Mucosa of rectum (tissue), 2 donors: ENCODE results near the gene ABHD17A.

ENCODE experiments used
- H3K27ac ChIP-seq, 2 donors: one replicate each; pipeline ENCODE4 v1.7.0; 2013; ENCODE audit warnings: inconsistent platforms in 2 of 2, low read depth in 2 of 2, low read length in 2 of 2
- H3K27me3 ChIP-seq, 2 donors: one replicate each; pipeline ENCODE4 v1.7.0; 2013; ENCODE audit warnings: low read length in 2 of 2; ENCODE audit not compliant: control insufficient read depth in 2 of 2, insufficient read depth in 2 of 2
- H3K36me3 ChIP-seq, 2 donors: one replicate each; pipeline ENCODE4 v1.7.0; 2013; ENCODE audit warnings: low read length in 2 of 2; ENCODE audit not compliant: control insufficient read depth in 2 of 2, insufficient read depth in 2 of 2
- H3K4me1 ChIP-seq, 2 donors: one replicate each; pipeline ENCODE4 v1.7.0; 2013; ENCODE audit warnings: low read length in 2 of 2, mild to moderate bottlenecking in 1 of 2; ENCODE audit not compliant: control insufficient read depth in 2 of 2, insufficient read depth in 2 of 2
- H3K4me3 ChIP-seq, 2 donors: one replicate each; pipeline ENCODE4 v1.7.0; 2013; ENCODE audit warnings: low read length in 2 of 2
- H3K9ac ChIP-seq, 2 donors: one replicate each; pipeline ENCODE4 v1.7.0; 2013; ENCODE audit warnings: low read length in 2 of 2, low read depth in 1 of 2, mild to moderate bottlenecking in 1 of 2
- H3K9me3 ChIP-seq, 2 donors: one replicate each; pipeline ENCODE4 v1.7.0; 2013; ENCODE audit warnings: low read length in 2 of 2; ENCODE audit not compliant: control insufficient read depth in 2 of 2
- donor health status: healthy.
- donor health status: Normal muscosa, but diverticular disease.

The ABHD17A gene

DNA sequence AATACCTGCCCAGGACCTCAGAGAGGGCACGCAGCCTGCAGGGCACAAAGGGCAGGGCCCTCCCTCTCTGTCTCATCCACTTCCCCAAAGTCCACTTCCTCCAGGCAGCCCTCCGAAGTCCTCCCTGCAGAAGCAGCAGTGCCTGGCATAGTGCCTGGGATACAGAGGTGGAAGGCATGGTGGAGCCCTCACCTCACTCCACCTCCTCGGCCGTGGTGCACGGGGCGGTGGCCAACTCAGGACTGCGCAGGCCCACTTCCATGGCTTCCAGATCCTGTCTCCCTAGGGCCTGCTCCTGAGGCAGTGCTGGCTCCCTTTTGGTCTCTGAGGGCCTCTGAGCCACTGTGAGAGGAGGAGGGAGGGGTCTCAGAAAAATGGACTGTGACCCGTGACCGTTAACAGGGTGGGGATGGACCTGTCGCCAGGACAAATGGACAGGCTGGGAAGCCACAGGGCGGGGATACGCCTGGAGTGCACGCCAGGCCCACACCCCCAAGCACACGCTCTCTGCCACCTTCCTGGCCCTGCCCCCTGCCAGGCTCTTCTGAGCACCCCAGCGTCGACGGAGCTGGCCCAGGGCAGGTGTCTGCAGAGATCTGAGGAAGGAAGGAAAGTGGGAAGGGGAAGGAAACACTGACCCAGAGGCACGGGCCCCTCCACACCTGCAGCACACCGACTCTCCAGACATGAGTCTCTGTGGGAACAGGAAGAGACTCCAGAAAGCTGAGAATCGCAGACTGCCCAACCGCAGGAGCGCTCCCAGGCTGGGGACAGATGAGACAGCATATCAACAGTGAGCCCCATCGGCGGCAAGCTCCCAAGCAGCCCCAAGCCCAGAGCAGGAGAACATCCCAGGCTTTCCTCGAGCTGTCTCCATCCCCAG, 45.4 kb downstream of the ABHD17A start:
- no peaks in the 10 kb centered on the region for H3K9me3 ChIP-seq
- no peaks in the 10 kb centered on the region for H3K27me3 ChIP-seq
- peaks cover 0 to 2% of the 10 kb centered on the region in 2 donors for H3K36me3 ChIP-seq
- peak overlapping the region; percentile 89 to 93 for H3K27ac ChIP-seq
- peak overlapping the region; percentile 14 to 74 for H3K9ac ChIP-seq
- peak overlapping the region; percentile 44 to 55 for H3K4me3 ChIP-seq
- H3K4me1 ChIP-seq, result peaks cover 41 to 50% of the 10 kb centered on the region in 2 donors

DNA sequence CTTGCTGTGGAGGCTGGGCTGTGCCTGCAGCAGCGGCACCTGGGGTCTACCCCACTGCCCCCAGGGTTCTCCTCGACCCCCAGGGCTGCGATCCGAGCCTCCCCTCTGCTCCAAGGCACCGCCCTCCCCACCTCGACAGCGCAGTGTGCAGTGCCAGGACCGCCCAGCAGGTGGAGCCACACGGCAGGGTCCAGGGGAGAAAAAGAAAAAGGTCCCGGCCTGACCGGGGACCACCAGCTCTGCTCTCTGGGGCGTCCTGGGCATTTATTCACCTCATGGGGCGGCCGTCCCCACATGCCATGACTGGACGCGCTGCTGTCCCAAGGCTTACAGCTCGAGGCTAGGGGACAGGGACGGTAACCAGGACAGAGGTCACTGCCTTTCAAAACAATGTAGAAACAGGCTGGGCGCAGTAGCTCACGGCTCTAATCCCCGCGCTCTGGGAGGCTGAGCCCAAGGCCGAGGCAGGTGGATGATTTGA, 47.6 kb downstream of the ABHD17A start:
- H3K4me3 ChIP-seq, result peak overlapping the region in 1 of 2 donors; percentile 52
- peaks cover 37 to 41% of the 10 kb centered on the region in 2 donors for H3K4me1 ChIP-seq
- no peaks in the 10 kb centered on the region for H3K9me3 ChIP-seq
- no peaks in the 10 kb centered on the region for H3K27me3 ChIP-seq
- H3K9ac ChIP-seq, result peak overlapping the region; percentile 32 to 41
- H3K27ac ChIP-seq, result peak overlapping the region; percentile 89 to 93
- peaks cover 0 to 4% of the 10 kb centered on the region in 2 donors for H3K36me3 ChIP-seq

GRCh38 chr19:1837222-1837565, 48.1 kb downstream of the ABHD17A start:
- Histone ChIP-seq H3K27ac (no peak overlapping the region), H3K27me3 (no peaks in the 10 kb centered on the region), H3K4me3 (no peak overlapping the region), H3K4me1 (peaks cover 37 to 39% of the 10 kb centered on the region in 2 donors), H3K36me3 (peaks cover 0 to 4% of the 10 kb centered on the region in 2 donors), H3K9ac (no peak overlapping the region), H3K9me3 (no peaks in the 10 kb centered on the region)

GRCh38 chr19:1836458-1837221, 48.7 kb downstream of the ABHD17A start:
- no peaks in the 10 kb centered on the region for H3K27me3 ChIP-seq
- peaks cover 0 to 7% of the 10 kb centered on the region in 2 donors for H3K36me3 ChIP-seq
- no peak overlapping the region for H3K4me3 ChIP-seq
- peaks cover 36 to 37% of the 10 kb centered on the region in 2 donors for H3K4me1 ChIP-seq
- no peak overlapping the region for H3K9ac ChIP-seq
- H3K27ac ChIP-seq, result no peak overlapping the region
- H3K9me3 ChIP-seq, result no peaks in the 10 kb centered on the region

GRCh38 chr19:1833540-1833939, 51.8 kb downstream of the ABHD17A start:
- Histone ChIP-seq H3K4me1 (peaks cover 5 to 11% of the 10 kb centered on the region in 2 donors), H3K4me3 (no peak overlapping the region), H3K9ac (no peak overlapping the region), H3K9me3 (no peaks in the 10 kb centered on the region), H3K27me3 (no peaks in the 10 kb centered on the region), H3K27ac (no peak overlapping the region), H3K36me3 (peaks cover 0 to 11% of the 10 kb centered on the region in 2 donors)

DNA sequence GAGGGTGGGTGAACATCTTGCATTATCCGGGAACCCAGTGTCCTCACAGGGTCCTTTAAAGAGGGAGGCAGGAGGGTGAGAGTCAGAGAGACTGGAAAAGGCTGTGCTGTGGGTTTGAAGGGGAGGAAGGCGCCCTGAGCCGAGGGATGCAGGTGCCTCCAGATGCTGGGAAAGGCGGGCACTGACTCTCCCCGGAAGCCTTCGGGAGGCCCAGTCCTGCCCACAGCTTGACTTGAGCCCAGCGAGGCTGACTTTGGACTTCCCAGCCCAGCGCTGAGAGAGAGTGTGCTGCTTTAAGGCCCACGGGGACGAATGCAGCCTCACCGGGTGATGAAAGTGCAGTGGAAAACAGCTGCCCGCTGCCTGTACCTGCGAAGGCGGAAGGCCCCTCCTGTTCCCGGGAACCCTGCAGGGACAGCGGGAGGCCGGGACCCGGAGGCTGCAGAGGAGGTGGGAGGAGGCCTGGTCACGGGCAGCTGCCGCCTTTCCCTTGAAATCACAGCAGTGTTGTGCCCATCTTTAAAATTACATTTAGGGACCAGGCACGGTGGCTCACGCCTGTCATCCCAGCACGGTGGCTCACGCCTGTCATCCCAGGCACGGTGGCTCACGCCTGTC, 53.1 kb downstream of the ABHD17A start:
- no peaks in the 10 kb centered on the region for H3K9me3 ChIP-seq
- H3K4me1 ChIP-seq, result peaks cover 0 to 2% of the 10 kb centered on the region in 2 donors
- H3K27me3 ChIP-seq, result no peaks in the 10 kb centered on the region
- no peak overlapping the region for H3K27ac ChIP-seq
- H3K4me3 ChIP-seq, result no peak overlapping the region
- no peak overlapping the region for H3K9ac ChIP-seq
- H3K36me3 ChIP-seq, result peaks cover 0 to 11% of the 10 kb centered on the region in 2 donors

- peaks cover 0 to 3% of the 10 kb centered on the region in 2 donors for H3K4me1 ChIP-seq
- H3K9me3 ChIP-seq, result no peaks in the 10 kb centered on the region
- peaks cover 0 to 11% of the 10 kb centered on the region in 2 donors for H3K36me3 ChIP-seq
- H3K9ac ChIP-seq, result no peak overlapping the region
- no peak overlapping the region for H3K27ac ChIP-seq
- no peak overlapping the region for H3K4me3 ChIP-seq
- no peaks in the 10 kb centered on the region for H3K27me3 ChIP-seq
Measured at GRCh38 chr19:1830978-1831377, 54.3 kb downstream of the ABHD17A start.

DNA sequence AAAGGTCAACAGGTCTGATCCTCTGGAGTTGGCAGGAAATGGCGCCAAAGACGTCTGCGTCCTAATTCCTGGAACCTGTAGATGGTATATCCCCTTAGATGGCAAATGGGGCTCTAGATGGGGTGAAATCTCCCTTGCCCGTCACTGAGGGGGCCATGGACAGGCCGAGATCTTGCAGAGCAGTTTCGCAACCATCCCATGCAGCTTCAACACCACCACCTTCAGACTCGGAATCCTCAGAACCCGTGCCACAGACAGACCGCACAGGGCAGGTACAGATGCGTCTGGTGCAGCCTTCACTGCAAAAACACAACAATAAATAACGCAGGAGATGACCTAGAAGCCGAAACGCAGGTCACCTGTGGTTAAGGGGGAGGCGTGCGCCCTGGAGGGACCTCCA, 54.7 kb downstream of the ABHD17A start:
- H3K36me3 ChIP-seq, result peaks cover 0 to 11% of the 10 kb centered on the region in 2 donors
- no peaks in the 10 kb centered on the region for H3K27me3 ChIP-seq
- H3K27ac ChIP-seq, result no peak overlapping the region

DNA sequence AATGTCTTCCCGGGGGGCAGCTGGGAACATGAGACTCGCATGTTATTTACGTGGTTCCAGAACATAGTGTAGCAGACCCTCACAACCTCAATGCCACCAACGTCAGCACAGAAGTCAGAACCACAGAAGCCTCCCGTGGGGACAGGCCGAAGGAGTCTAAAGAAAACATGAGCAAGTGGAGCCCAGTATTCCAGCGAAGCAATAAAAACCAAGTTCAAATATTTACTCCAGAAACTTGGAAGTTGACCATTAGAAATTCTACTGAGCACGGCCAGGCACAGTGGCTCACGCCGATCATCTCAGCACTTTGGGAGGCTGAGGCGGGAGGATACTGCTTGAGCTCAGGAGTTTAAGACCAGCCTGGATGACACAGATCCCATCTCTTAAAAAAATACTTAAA, 55.3 kb downstream of the ABHD17A start:
- Histone ChIP-seq H3K9ac (no peak overlapping the region), H3K27ac (peak overlapping the region in 1 of 2 donors; percentile 51), H3K36me3 (peaks cover 0 to 11% of the 10 kb centered on the region in 2 donors), H3K4me1 (peaks cover 0 to 4% of the 10 kb centered on the region in 2 donors), H3K4me3 (no peak overlapping the region), H3K9me3 (no peaks in the 10 kb centered on the region), H3K27me3 (no peaks in the 10 kb centered on the region)

More for the DNA sequence above, 54.7 kb downstream of the ABHD17A start:
- Histone ChIP-seq H3K4me1 (peaks cover 0 to 4% of the 10 kb centered on the region in 2 donors), H3K9me3 (no peaks in the 10 kb centered on the region), H3K9ac (no peak overlapping the region), H3K4me3 (no peak overlapping the region)
